B cell (primary cell): ENCODE results near the gene HLA-F. TPM values are rescaled to one million over a fixed set of nuclear protein-coding genes. Genes with fewer than 3 reads are reported as not detected.

Source experiments
- ATAC-seq: fragments of 200-7000 bp; cut with Tn5 transposase; one replicate; pipeline ENCODE4 v1.10.0; 2021; ENCODE audit warnings: low read depth, mild to moderate bottlenecking, moderate number of reproducible peaks, moderate library complexity
- CTCF ChIA-PET: fragments of 350-600 bp; sonication (Branson Sonifier 250); formaldehyde crosslinking; loops from one replicate; lab custom pipeline; 2021; ENCODE audit warnings: antibody characterized with exemption, inconsistent platforms; lab: Charles Lee
- POLR2A ChIA-PET: fragments of 350-600 bp; sonication (Branson Sonifier 250); formaldehyde crosslinking; loops from one replicate; lab custom pipeline; 2021; ENCODE audit warnings: antibody characterized with exemption; lab: Charles Lee
- DNase-seq: peaks from one replicate; pipeline ENCODE4 v3.0.0; 2013
- H2AFZ ChIP-seq: 2 replicates; pipeline ENCODE4 v1.6.1; 2012; ENCODE audit warnings: mild to moderate bottlenecking, low read depth, low read length; ENCODE audit not compliant: insufficient read depth, poor library complexity, severe bottlenecking
- H3K27ac ChIP-seq, 2 donors: 1 replicate in 1 of 2; 2 replicates in 1 of 2; pipeline ENCODE4 v1.5.1; 2012 to 2013; ENCODE audit warnings: low read length in 2 of 2, mild to moderate bottlenecking in 2 of 2, moderate library complexity in 1 of 2
- H3K27me3 ChIP-seq, 4 experiments: fragments of 200-600 bp in 1 of 4; sonication (generic) in 1 of 4; replicated peaks in 1 of 4; 1 replicate in 2 of 4; 2 replicates in 2 of 4; pipeline versions ENCODE4 v1.6.1 to v1.7.0; 2013 to 2016; ENCODE audit warnings: low read length in 3 of 4, mild to moderate bottlenecking in 2 of 4, mixed read lengths in 1 of 4, moderate library complexity in 1 of 4; ENCODE audit not compliant: insufficient read depth in 4 of 4, control insufficient read depth in 3 of 4; ENCODE audit errors: control extremely low read depth in 1 of 4
- H3K36me3 ChIP-seq, 2 experiments: replicated peaks in 1 of 2; 1 replicate in 1 of 2; 2 replicates in 1 of 2; pipeline versions ENCODE4 v1.6.1 to v1.7.1; 2013; ENCODE audit warnings: low read length in 1 of 2; ENCODE audit not compliant: insufficient read depth in 2 of 2, control insufficient read depth in 1 of 2; ENCODE audit errors: control extremely low read depth in 1 of 2, extremely low read depth in 1 of 2
- H3K4me1 ChIP-seq, 2 donors: fragments of 200-600 bp in 1 of 2; sonication (generic) in 1 of 2; 1 replicate in 1 of 2; 2 replicates in 1 of 2; pipeline versions ENCODE4 v1.5.1 to v1.6.1; 2013 to 2017; ENCODE audit warnings: low read length in 2 of 2; ENCODE audit not compliant: control insufficient read depth in 2 of 2, insufficient read depth in 2 of 2
- H3K4me2 ChIP-seq: replicated peaks from 2 replicates; pipeline ENCODE3; 2012; ENCODE audit warnings: mild to moderate bottlenecking, low read depth, low read length; ENCODE audit not compliant: poor library complexity, severe bottlenecking
- H3K4me3 ChIP-seq, 5 experiments: fragments of 200-600 bp in 1 of 5; sonication (generic) in 1 of 5; 1 replicate in 3 of 5; 2 replicates in 2 of 5; pipeline versions ENCODE4 v1.5.1 to v1.7.0; 2011 to 2016; ENCODE audit warnings: low read length in 4 of 5, mild to moderate bottlenecking in 4 of 5, low read depth in 2 of 5, control low read depth in 1 of 5, moderate library complexity in 1 of 5; ENCODE audit not compliant: insufficient read depth in 1 of 5; ENCODE audit errors: control extremely low read depth in 1 of 5, extremely low read depth in 1 of 5
- H3K79me2 ChIP-seq: fragments of 200-600 bp; sonication (generic); one replicate; pipeline ENCODE4 v1.6.0; 2016; ENCODE audit warnings: low read length; ENCODE audit not compliant: control insufficient read depth, insufficient read depth
- H3K9ac ChIP-seq: fragments of 200-600 bp; sonication (generic); 2 replicates; pipeline ENCODE4 v1.6.1; 2017; ENCODE audit warnings: mild to moderate bottlenecking, low read length, moderate library complexity
- H3K9me3 ChIP-seq, 3 donors: one replicate each; pipeline versions ENCODE4 v1.6.1 to v1.7.1; 2013; ENCODE audit warnings: low read length in 2 of 3; ENCODE audit not compliant: control insufficient read depth in 2 of 3, insufficient read depth in 1 of 3; ENCODE audit errors: control extremely low read depth in 1 of 3
- H4K20me1 ChIP-seq: 2 replicates; pipeline ENCODE4 v1.6.0; 2012; ENCODE audit warnings: mild to moderate bottlenecking, low read length; ENCODE audit not compliant: insufficient read depth, control insufficient read depth, poor library complexity, severe bottlenecking
- H3K27ac Mint-ChIP-seq: one replicate; pipeline ENCODE4 v1.8.0; 2021; ENCODE audit warnings: mixed read lengths
- H3K27me3 Mint-ChIP-seq: one replicate; pipeline ENCODE4 v1.8.0; 2021; ENCODE audit warnings: mixed read lengths
- H3K4me1 Mint-ChIP-seq: one replicate; pipeline ENCODE4 v1.8.0; 2021; ENCODE audit warnings: mixed read lengths
- H3K4me3 Mint-ChIP-seq: one replicate; pipeline ENCODE4 v1.8.0; 2021; ENCODE audit warnings: mixed read lengths
- H3K9me3 Mint-ChIP-seq: one replicate; pipeline ENCODE4 v1.8.0; 2022; ENCODE audit warnings: mixed read lengths; ENCODE audit not compliant: insufficient read depth
- EZH2 ChIP-seq: IDR thresholded peaks from 2 replicates; pipeline ENCODE4 v1.6.1; 2012; ENCODE audit warnings: borderline replicate concordance, low read depth, mild to moderate bottlenecking, moderate library complexity, low read length; ENCODE audit not compliant: insufficient read depth, poor library complexity, severe bottlenecking
- WGBS: methylation state at CpG from one replicate; pipeline ENCODE4 v1.1.5; 2013; ENCODE audit warnings: missing lambda C conversion rate; ENCODE audit not compliant: insufficient coverage; 5-methylcytosine and 5-hydroxymethylcytosine counted together
- intact Hi-C: fragments of 100-400 bp; cut with micrococcal nuclease; formaldehyde crosslinking; loops from one replicate; pipeline ENCODE4 v1.10.0; 2022
- polyA plus RNA-seq: library from polyadenylated mRNA; depleted of rRNA; stranded (reverse); fragments of >200 nt; gene quantifications from 2 replicates; pipeline ENCODE4 v1.2.3, GENCODE V29; 2012
- total RNA-seq, 2 donors: library from RNA; stranded (reverse); fragments of 120-200 nt in 1 of 2; gene quantifications; 1 replicate in 1 of 2; 2 replicates in 1 of 2; pipeline versions ENCODE4 v1.2.3 to v1.2.4, GENCODE V29; 2013 to 2022
- TF ChIP-seq, protein P1 (sequence below): fragments of 200-600 bp; IDR thresholded peaks from one replicate; pipeline ENCODE4 v1.8.0; 2022; ENCODE audit warnings: antibody characterized with exemption, mild to moderate bottlenecking

The HLA-F gene
- total and polyA plus RNA-seq, 2 donors (not counting 1 experiment from before 2014, with no cell fraction given): 895 to 1,409 TPM

DNA sequence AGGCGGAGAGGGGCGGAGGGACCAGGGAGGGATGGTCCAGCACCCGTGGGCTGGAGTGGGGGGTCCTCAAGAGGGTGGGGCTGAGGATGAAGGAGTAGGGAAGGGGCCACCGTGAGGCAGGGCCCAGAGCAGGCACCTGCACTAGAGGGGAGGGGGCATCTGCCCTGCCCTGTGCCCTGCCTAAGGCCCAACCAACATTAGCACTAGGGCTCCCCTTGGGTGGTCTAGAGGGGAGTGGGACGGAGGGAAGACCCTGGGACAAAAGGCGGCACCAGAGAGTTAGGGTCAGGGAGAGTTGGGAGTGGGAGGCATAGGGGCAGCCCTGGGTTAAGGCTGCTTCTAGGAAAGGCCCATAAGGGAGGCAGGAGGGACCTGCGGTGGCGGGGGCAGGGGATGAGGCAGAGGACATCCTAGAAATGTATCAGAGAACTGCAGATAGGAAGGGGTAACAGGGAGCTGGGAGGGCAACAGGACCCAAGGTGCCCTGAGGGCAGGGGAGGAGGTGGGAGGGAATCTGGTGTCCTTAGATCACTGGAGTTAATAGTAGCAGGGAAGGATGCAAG is 24.5 kb downstream of the HLA-F start:
- 98% methylated on average over 7 of the region's 8 CpGs for WGBS
- H2AFZ ChIP-seq: peak overlapping the region; percentile 96
- intact Hi-C loops: no loop called here

More for the DNA sequence above, 24.5 kb downstream of the HLA-F start:
- H3K36me3 ChIP-seq: no peaks in the 10 kb centered on the region
- POLR2A ChIA-PET: interaction anchor here (0.6 to 2.4 kb wide), 3 partner anchors 22 to 490 kb away, joined by 4 to 6 read pairs (median 5); no protein-coding TSS in a partner anchor
- H3K4me1 ChIP-seq: peaks cover 20 to 26% of the 10 kb centered on the region in 2 donors
- peak overlapping the region; percentile 78 for H3K9ac ChIP-seq
- Mint-ChIP-seq H3K27ac (peak overlapping the region; percentile 89), H3K9me3 (no peaks in the 10 kb centered on the region), H3K27me3 (no peaks in the 10 kb centered on the region), H3K4me1 (peaks cover 50% of the 10 kb centered on the region), H3K4me3 (peak overlapping the region; percentile 99)
- H4K20me1 ChIP-seq: peaks cover 6% of the 10 kb centered on the region
- peak overlapping the region in 4 of 5 experiments; percentile 73 to 88 (median 82) for H3K4me3 ChIP-seq
- no peak overlapping the region for H3K27ac ChIP-seq
- H3K4me2 ChIP-seq: peak overlapping the region; percentile 96
- H3K9me3 ChIP-seq: no peaks in the 10 kb centered on the region
- H3K27me3 ChIP-seq: no peaks in the 10 kb centered on the region
- no peak for DNase-seq
- H3K79me2 ChIP-seq: peaks cover 34% of the 10 kb centered on the region
- no peak for TF ChIP-seq EZH2
- TF ChIP-seq, protein P1, sequence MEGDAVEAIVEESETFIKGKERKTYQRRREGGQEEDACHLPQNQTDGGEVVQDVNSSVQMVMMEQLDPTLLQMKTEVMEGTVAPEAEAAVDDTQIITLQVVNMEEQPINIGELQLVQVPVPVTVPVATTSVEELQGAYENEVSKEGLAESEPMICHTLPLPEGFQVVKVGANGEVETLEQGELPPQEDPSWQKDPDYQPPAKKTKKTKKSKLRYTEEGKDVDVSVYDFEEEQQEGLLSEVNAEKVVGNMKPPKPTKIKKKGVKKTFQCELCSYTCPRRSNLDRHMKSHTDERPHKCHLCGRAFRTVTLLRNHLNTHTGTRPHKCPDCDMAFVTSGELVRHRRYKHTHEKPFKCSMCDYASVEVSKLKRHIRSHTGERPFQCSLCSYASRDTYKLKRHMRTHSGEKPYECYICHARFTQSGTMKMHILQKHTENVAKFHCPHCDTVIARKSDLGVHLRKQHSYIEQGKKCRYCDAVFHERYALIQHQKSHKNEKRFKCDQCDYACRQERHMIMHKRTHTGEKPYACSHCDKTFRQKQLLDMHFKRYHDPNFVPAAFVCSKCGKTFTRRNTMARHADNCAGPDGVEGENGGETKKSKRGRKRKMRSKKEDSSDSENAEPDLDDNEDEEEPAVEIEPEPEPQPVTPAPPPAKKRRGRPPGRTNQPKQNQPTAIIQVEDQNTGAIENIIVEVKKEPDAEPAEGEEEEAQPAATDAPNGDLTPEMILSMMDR: no peak
- CTCF ChIA-PET: interaction anchor here (1.0 to 8.0 kb wide), 4 partner anchors 11 to 87 kb away, joined by 3 to 179 read pairs (median 11); no protein-coding TSS in a partner anchor
- ATAC-seq: no peak
